GM19238 (cell line): Measurements from ENCODE around the gene RNF121.

ENCODE experiments used
- DNase-seq: peaks from one replicate; pipeline ENCODE4 v3.0.0; 2011; ENCODE audit warnings: low spot score; ENCODE audit not compliant: insufficient read length

The RNF121 gene

GRCh38 chr11:72037554-72038311, 108.9 kb downstream of the RNF121 start:
- no peak for DNase-seq

- no peak for DNase-seq
Measured at GRCh38 chr11:72038491-72038890, 109.6 kb downstream of the RNF121 start.

- DNase-seq, result no peak
Measured at GRCh38 chr11:72039031-72039855, 110.4 kb downstream of the RNF121 start.

- no peak for DNase-seq
Measured at GRCh38 chr11:72039856-72040401, 111.1 kb downstream of the RNF121 start.

GRCh38 chr11:72040491-72041363, 111.9 kb downstream of the RNF121 start:
- DNase-seq, result peak; percentile 39

- no peak for DNase-seq
Measured at GRCh38 chr11:72041364-72042063, 112.7 kb downstream of the RNF121 start.

GRCh38 chr11:72042064-72042745, 113.4 kb downstream of the RNF121 start:
- no peak for DNase-seq

- no peak for DNase-seq
Measured at GRCh38 chr11:72045849-72046248, 117.0 kb downstream of the RNF121 start.
